SK-N-MC (cell line): Measurements from ENCODE around the gene DGUOK.
"Not testable (repeated sequence)": the region's sequence is repeated elsewhere in the genome, so short reads cannot be mapped to it uniquely, and the experiment has no call there.

Source experiments
- EZH2 ChIP-seq: fragments of 200-600 bp; sonication (generic); IDR thresholded peaks from one replicate; pipeline ENCODE4 v1.6.1; 2017; ENCODE audit warnings: antibody characterized with exemption
- FOXP2 ChIP-seq: optimal IDR thresholded peaks from 2 replicates; pipeline ENCODE3; 2011; ENCODE audit warnings: mild to moderate bottlenecking, moderate library complexity; ENCODE audit not compliant: insufficient read depth; ENCODE audit errors: extremely low read length, control extremely low read depth
- POLR2AphosphoS5 ChIP-seq: IDR thresholded peaks from 2 replicates; pipeline ENCODE4 v1.6.1; 2012; ENCODE audit warnings: mild to moderate bottlenecking, low read depth, low read length, borderline replicate concordance

- TF ChIP-seq EZH2, POLR2AphosphoS5, FOXP2: not testable (repeated sequence)
Observed at GRCh38 chr2:73877984-73878383, 48.7 kb upstream of the DGUOK start.
